Stimulated activated naive CD4-positive, alpha-beta T cell treated with Interleukin-2 at 50 U/mL for 16 hours (primary cell): Measurements from ENCODE around the gene PTPRCAP.
A peak's percentile ranks its signal among the peaks of the same experiment; 100 is the strongest.

ENCODE experiments used
- DNase-seq: peaks from one replicate; lab custom pipeline; 2025; lab: John Stamatoyannopoulos, UW

Gene PTPRCAP

DNA sequence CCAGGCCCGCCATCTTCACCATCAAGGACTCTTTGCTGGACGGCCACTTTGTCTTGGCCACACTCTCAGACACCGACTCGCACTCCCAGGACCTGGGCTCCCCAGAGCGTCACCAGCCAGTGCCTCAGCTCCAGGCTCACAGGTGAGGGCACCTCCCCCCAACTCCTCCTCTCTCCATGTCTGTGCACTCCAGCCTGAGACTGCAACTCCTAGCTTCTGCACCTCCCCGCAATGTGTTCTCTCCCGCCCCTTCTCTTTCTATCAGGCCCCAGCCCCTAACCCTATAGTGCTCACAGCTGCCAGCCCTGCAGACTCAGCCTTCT, 41.3 kb downstream of the PTPRCAP start:
- DNase-seq = no peak

DNA sequence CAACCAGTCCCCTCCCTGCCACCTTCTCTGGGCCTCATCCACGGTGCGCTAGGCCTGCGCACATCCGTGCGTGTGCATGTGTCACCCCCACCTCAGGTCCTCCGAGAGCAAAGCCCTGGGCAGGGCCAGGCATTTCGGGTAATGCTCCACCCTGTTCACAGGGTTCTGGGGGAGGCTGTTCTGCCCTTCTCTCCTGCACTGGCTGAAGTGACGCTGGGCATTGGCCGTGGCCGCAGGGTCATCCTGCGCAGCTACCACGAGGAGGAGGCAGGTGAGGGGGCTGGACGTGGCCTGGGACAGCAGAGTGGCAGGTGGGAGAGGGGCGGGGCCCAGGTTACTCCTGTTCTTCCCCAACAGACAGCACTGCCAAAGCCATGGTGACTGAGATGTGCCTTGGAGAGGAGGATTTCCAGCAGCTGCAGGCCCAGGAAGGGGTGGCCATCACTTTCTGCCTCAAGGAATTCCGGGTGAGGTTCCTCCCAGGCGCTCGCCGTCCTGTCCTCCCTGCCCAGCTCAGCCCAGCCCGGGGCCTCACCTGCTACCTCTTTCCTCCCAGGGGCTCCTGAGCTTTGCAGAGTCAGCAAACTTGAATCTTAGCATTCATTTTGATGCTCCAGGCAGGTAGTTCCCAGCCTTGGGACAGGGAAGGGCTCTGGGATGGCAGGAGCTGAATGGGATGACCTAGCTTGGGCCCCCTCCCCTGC, 41.8 kb downstream of the PTPRCAP start:
- no peak for DNase-seq

DNA sequence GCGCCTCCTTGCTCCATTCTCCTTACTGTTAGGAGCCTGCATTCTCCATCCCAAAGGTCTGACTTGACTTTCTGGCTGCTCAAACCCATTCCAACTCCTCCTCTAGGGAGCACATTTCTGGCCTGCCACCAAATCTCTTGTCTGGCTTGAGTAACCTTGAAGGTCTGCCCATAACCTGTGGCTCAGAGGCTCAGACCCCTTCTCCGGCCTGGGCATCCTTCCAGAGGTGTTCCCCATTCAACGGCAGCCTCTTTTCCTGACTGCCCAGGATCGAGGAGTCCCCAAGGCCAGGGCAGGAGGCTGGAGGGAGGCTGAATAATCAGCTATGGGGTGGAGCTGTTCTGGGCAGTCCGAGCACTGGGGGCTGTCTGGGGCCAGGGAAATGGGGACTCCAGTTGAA, 43.5 kb downstream of the PTPRCAP start:
- DNase-seq = no peak

DNA sequence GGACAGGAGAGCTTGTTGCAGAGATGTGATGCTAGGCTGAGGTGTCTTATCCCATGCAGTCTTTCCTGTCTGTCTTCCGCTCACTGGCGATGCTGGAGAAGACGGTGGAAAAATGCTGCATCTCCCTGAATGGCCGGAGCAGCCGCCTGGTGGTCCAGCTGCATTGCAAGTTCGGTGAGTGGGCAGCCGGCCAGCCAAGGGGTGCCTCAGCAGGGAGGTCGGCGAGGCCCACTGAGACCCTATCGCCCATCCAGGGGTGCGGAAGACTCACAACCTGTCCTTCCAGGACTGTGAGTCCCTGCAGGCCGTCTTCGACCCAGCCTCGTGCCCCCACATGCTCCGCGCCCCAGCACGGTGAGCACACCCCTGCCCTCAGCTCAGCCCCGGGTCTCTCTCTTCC, 44.0 kb downstream of the PTPRCAP start:
- no peak for DNase-seq

DNA sequence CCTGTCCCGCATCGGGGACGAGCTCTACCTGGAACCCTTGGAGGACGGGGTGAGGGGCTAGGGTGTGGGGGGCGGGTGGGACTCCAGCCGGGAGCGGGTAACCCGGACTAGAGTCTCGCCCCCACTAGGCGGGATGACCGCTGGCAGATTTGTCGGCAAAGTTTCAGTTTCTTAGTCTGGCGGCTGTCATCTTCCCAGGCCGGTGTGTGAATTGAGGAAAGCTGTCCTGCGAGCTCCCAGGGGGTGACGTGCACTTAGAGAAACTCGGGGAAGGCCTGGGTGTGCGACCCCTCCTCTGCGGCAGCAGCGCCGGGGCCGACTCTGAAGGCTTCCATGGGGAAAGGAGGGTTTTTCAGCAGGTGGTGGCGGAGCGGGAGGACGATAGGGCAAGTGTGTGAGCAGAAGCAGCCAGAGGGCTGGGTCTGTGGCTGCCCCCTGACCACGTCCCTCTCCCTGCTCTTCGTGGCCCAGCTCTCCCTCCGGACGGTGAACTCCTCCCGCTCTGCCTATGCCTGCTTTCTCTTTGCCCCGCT, 45.2 kb downstream of the PTPRCAP start:
- no peak for DNase-seq

DNA sequence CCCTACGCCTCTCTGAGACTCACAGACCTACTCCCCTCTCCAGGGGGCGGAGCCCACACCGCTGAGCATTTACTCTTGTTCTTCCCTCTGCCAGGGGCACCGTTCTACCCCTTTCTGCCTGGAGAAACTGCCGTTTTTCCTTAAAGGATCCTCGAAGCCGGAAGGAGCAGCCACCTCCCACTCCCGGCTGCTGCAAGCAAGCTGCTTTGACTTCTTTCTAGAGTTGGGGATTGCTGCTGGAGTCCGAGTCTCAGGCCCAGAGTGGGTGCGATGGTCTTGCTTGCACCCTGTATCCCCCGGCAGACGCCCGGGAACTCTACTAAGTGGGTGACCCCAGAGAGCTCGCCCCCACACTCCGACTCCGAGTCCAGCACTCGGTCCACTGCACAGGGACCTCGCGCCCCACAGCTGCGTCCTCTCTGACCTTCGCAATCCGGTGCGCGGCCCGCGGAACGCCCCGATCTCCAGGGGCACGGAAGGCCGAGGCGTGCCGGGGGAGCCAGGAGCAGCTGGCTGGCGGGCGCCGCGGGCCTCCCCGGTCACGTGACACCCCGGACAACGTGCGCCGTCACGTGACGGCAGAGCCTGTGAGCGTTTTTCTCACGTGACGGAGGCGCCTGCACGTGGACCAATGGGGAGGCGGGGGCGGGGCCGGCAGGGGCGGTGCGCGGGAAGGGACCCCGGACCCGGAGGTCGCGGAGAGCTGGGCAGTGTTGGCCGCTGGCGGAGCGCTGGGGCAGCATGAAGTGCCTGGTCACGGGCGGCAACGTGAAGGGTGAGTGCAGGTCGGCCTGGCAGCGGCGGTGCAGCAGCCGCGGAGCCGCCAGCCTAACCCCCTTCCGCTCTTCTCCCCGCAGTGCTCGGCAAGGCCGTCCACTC, 45.9 kb downstream of the PTPRCAP start, which contains the start of gene RAD9A:
RAD9A (plus strand) TSS at position 683 of the 879 bp plus-strand sequence; CDS start at position 742, 59 bp downstream.
- peak; percentile 91 for DNase-seq

DNA sequence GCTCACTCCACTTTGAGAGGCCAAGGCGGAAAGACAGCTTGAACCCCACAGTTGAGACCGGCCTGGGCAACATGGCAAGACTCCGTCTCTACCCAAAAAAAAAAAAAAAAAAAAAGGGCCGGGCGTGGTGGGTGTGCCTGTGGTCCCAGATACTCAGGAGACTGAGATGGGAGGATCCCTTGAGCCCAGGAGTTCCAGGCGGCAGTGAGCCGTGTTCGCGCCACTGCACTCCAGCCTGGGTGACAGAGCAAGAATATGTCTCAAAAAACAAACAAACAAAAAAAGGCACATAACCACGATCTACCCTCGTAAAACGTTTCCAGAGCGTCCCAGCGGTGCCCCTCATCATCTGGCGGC, 46.6 kb downstream of the PTPRCAP start:
- DNase-seq = no peak

DNA sequence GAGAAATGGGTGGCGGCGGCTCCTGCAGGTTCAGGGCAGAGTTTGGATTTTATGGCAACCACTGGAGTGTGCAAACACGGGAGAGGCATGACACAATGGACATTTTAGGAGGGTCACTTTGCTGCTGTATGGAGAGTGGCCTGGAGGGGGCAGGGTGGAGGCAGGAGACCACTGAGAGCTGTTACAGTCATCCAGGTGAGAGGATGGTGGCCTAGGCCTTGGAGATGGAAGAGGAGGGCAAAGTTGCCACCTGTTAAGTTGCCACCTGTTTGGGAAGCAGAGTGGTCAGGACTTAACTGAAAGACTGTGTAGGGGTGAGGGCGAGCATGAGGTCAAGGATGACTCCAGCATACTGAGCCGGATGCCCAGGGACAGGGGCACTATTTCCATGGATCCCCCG, 48.0 kb downstream of the PTPRCAP start:
- DNase-seq = peak; percentile 31

DNA sequence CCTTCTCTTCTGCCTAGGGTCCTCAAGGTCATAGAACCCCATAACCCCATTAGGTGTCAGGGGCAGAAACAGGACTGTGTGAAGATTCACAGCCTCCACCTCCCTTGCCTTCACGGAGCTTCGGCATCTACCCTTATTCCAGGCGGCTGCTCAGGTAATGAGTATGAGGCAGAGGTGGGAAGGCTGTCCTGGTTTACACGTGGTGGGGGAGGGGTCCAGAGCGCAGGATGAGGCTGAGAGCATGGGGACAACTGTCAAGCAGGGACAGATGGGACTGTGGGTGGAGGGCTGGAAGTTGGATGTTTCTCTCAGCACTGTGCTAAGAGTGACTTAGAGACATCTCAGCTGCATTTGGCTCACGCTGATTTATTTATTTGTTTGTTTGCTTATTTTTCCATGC, 50.0 kb downstream of the PTPRCAP start:
- no peak for DNase-seq

DNA sequence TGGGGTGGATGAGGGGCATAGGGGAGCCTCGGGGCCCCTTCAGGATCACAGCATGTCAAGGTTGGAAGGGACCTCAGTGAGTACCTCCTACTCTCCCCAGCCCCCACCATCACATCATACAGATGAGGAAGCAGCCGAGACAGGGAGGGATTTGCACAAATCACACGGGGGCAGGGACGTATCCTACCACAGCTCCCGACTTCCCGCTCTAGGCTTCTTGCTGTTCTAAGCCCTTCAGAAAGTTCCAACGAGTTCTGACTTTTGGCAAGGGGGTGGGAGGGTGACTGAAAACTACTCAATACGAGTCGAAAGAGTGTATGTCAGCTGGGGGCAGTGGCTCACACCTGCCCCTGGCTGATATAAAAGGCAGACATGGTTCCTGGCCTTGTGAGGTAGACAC, 50.4 kb downstream of the PTPRCAP start:
- DNase-seq = no peak
